KG1 (cell line): ENCODE measurements around the gene MROH2B.
"Not testable (repeated sequence)": the region's sequence is repeated elsewhere in the genome, so short reads cannot be mapped to it uniquely, and the experiment has no call there.

Source experiments
- DNase-seq: peaks from one replicate; lab custom pipeline; 2025; lab: John Stamatoyannopoulos, UW

Gene MROH2B

GRCh38 chr5:41022600-41022999, 48.5 kb downstream of the MROH2B start:
- not testable (repeated sequence) for DNase-seq

GRCh38 chr5:41012318-41012717, 58.8 kb downstream of the MROH2B start:
- no peak for DNase-seq

- no peak for DNase-seq
These were observed 60.6 kb downstream of the MROH2B start for GRCh38 chr5:41010572-41010971.

GRCh38 chr5:41009232-41009631, 61.9 kb downstream of the MROH2B start:
- DNase-seq = no peak

GRCh38 chr5:41004931-41005330, 66.2 kb downstream of the MROH2B start:
- DNase-seq = no peak

- DNase-seq = no peak
These were observed 67.3 kb downstream of the MROH2B start for GRCh38 chr5:41003670-41004376.

- no peak for DNase-seq
These were observed 71.2 kb downstream of the MROH2B start for GRCh38 chr5:40999966-41000365.

GRCh38 chr5:40999142-40999541, 72.0 kb downstream of the MROH2B start:
- no peak for DNase-seq

GRCh38 chr5:40995801-40996586, 75.1 kb downstream of the MROH2B start:
- DNase-seq = no peak

GRCh38 chr5:40991981-40992559, 79.1 kb downstream of the MROH2B start:
- no peak for DNase-seq

GRCh38 chr5:40991168-40991980, 79.8 kb downstream of the MROH2B start:
- no peak for DNase-seq

GRCh38 chr5:40988746-40989510, 82.2 kb downstream of the MROH2B start:
- DNase-seq = no peak

- no peak for DNase-seq
These were observed 83.8 kb downstream of the MROH2B start for GRCh38 chr5:40987349-40987748.

- DNase-seq = no peak
These were observed 84.5 kb downstream of the MROH2B start for GRCh38 chr5:40986666-40987065.

GRCh38 chr5:40985501-40985900, 85.6 kb downstream of the MROH2B start:
- DNase-seq = no peak

GRCh38 chr5:40984884-40985283, 86.3 kb downstream of the MROH2B start:
- no peak for DNase-seq

GRCh38 chr5:40983781-40984180, 87.4 kb downstream of the MROH2B start:
- DNase-seq = no peak

- no peak for DNase-seq
These were observed 89.7 kb downstream of the MROH2B start for GRCh38 chr5:40981420-40981819.

- DNase-seq = no peak
These were observed 94.3 kb downstream of the MROH2B start for GRCh38 chr5:40976836-40977235.

- no peak for DNase-seq
These were observed 95.1 kb downstream of the MROH2B start for GRCh38 chr5:40976041-40976440.

- DNase-seq = no peak
These were observed 97.7 kb downstream of the MROH2B start for GRCh38 chr5:40973364-40974004.
